Measurements from ENCODE around the gene CEBPZ. TPM values are rescaled to one million over a fixed set of nuclear protein-coding genes. Genes with fewer than 3 reads are reported as not detected.

CEBPZ gene
- total and polyA plus RNA-seq, 4 donors = 15.7 to 25.6 (median 19.9) TPM

DNA sequence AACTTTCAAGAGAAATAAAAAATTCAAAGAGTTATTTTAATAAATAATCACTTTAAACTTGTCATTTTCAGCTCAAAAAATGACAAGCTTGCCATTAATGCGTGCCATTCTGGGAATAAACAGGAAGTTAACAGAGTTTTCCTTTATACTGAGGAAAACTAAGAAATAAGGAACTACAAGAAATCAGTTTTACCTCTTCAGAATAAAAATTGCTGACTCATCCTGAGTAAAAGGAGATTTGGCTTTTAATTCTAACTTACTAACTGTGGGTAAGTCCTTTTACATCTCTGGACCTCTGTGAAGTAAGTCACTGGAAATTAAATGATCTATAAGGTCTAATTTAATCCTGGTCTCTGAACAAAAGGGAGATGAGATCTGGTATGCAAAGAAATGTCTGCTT lies 16.1 kb downstream of the CEBPZ start:
- H3K9ac ChIP-seq (ENCODE audit: low read depth in 1 of 2, low read length in 2 of 2) = no peak overlapping the region
- H3K9me3 ChIP-seq (ENCODE audit: control insufficient read depth in 4 of 4, low read length in 3 of 4) = no peaks in the 10 kb centered on the region
- no peak for DNase-seq (ENCODE audit: low spot score)
- no peak overlapping the region for H3K4me3 ChIP-seq (ENCODE audit: low read depth in 1 of 3, low read length in 3 of 3)
- no peak overlapping the region for H3K27ac ChIP-seq (ENCODE audit: low read depth in 1 of 2, low read length in 2 of 2)
- H3K4me1 ChIP-seq (ENCODE audit: control insufficient read depth in 4 of 4, insufficient read depth in 4 of 4, low read length in 3 of 4) = no peaks in the 10 kb centered on the region
- no peaks in the 10 kb centered on the region for H3K27me3 ChIP-seq (ENCODE audit: control insufficient read depth in 4 of 4, insufficient read depth in 4 of 4, low read length in 3 of 4)
- TF ChIP-seq REST (IDR thresholded peaks at IDR 0.05) (no peak), RAD21 (IDR thresholded peaks at IDR 0.05) (no peak), ATF3 (IDR thresholded peaks at IDR 0.05) (no peak), EGR1 (IDR thresholded peaks at IDR 0.05; ENCODE audit: low read depth in 2 of 2) (no peak), HNF4G (IDR thresholded peaks at IDR 0.05) (no peak), HNF4A (conservative IDR thresholded peaks at IDR 0.05) (no peak), SP1 (IDR thresholded peaks at IDR 0.05) (no peak), FOXA2 (IDR thresholded peaks at IDR 0.05) (no peak), YY1 (IDR thresholded peaks at IDR 0.05) (no peak), FOXA1 (IDR thresholded peaks at IDR 0.05) (no peak), TAF1 (conservative IDR thresholded peaks at IDR 0.05) (no peak), MAX (IDR thresholded peaks at IDR 0.05) (no peak), JUND (IDR thresholded peaks at IDR 0.05) (no peak), GABPA (IDR thresholded peaks at IDR 0.05 in 1 of 2, conservative IDR thresholded peaks at IDR 0.05 in 1 of 2) (no peak), NR2F2 (IDR thresholded peaks at IDR 0.05) (no peak)
- TF ChIP-seq, protein P1, sequence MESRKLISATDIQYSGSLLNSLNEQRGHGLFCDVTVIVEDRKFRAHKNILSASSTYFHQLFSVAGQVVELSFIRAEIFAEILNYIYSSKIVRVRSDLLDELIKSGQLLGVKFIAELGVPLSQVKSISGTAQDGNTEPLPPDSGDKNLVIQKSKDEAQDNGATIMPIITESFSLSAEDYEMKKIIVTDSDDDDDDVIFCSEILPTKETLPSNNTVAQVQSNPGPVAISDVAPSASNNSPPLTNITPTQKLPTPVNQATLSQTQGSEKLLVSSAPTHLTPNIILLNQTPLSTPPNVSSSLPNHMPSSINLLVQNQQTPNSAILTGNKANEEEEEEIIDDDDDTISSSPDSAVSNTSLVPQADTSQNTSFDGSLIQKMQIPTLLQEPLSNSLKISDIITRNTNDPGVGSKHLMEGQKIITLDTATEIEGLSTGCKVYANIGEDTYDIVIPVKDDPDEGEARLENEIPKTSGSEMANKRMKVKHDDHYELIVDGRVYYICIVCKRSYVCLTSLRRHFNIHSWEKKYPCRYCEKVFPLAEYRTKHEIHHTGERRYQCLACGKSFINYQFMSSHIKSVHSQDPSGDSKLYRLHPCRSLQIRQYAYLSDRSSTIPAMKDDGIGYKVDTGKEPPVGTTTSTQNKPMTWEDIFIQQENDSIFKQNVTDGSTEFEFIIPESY (IDR thresholded peaks at IDR 0.05) = no peak
- TF ChIP-seq, protein P2, sequence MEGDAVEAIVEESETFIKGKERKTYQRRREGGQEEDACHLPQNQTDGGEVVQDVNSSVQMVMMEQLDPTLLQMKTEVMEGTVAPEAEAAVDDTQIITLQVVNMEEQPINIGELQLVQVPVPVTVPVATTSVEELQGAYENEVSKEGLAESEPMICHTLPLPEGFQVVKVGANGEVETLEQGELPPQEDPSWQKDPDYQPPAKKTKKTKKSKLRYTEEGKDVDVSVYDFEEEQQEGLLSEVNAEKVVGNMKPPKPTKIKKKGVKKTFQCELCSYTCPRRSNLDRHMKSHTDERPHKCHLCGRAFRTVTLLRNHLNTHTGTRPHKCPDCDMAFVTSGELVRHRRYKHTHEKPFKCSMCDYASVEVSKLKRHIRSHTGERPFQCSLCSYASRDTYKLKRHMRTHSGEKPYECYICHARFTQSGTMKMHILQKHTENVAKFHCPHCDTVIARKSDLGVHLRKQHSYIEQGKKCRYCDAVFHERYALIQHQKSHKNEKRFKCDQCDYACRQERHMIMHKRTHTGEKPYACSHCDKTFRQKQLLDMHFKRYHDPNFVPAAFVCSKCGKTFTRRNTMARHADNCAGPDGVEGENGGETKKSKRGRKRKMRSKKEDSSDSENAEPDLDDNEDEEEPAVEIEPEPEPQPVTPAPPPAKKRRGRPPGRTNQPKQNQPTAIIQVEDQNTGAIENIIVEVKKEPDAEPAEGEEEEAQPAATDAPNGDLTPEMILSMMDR (IDR thresholded peaks at IDR 0.05; ENCODE audit: low read depth, low read length, missing input control) = no peak
- 88% methylated on average over 1 of the region's 1 CpG for WGBS
- peaks cover 4 to 56% (median 50%) of the 10 kb centered on the region in 4 donors for H3K36me3 ChIP-seq (ENCODE audit: control insufficient read depth in 4 of 4, insufficient read depth in 3 of 4, low read depth in 1 of 4, low read length in 3 of 4)

- Histone ChIP-seq H3K9ac (ENCODE audit: low read depth in 1 of 2, low read length in 2 of 2) (no peak overlapping the region), H3K9me3 (ENCODE audit: control insufficient read depth in 4 of 4, low read length in 3 of 4) (peaks cover 2 to 10% (median 4%) of the 10 kb centered on the region in 4 donors), H3K36me3 (ENCODE audit: control insufficient read depth in 4 of 4, insufficient read depth in 3 of 4, low read depth in 1 of 4, low read length in 3 of 4) (peaks cover 2 to 81% (median 61%) of the 10 kb centered on the region in 4 donors), H3K27me3 (ENCODE audit: control insufficient read depth in 4 of 4, insufficient read depth in 4 of 4, low read length in 3 of 4) (no peaks in the 10 kb centered on the region), H3K27ac (ENCODE audit: low read depth in 1 of 2, low read length in 2 of 2) (no peak overlapping the region), H3K4me1 (ENCODE audit: control insufficient read depth in 4 of 4, insufficient read depth in 4 of 4, low read length in 3 of 4) (no peaks in the 10 kb centered on the region), H3K4me3 (ENCODE audit: low read depth in 1 of 3, low read length in 3 of 3) (no peak overlapping the region)
- 89% methylated on average over 3 of the region's 3 CpGs for WGBS
- no peak for DNase-seq (ENCODE audit: low spot score)
- TF ChIP-seq SP1 (IDR thresholded peaks at IDR 0.05) (no peak), HNF4A (conservative IDR thresholded peaks at IDR 0.05) (no peak), MAX (IDR thresholded peaks at IDR 0.05) (no peak), RAD21 (IDR thresholded peaks at IDR 0.05) (no peak), FOXA2 (IDR thresholded peaks at IDR 0.05) (no peak), ATF3 (IDR thresholded peaks at IDR 0.05) (no peak), REST (IDR thresholded peaks at IDR 0.05) (no peak)
- TF ChIP-seq, protein P2 (IDR thresholded peaks at IDR 0.05; ENCODE audit: low read depth, low read length, missing input control) = no peak
Measured at GRCh38 chr2:37211939-37212338, 19.5 kb downstream of the CEBPZ start.

Measured in liver (tissue), 9 donors.